CD14-positive monocyte (primary cell): Measurements from ENCODE around the gene ATP6AP2. TPM values are rescaled to one million over a fixed set of nuclear protein-coding genes. Genes with fewer than 3 reads are reported as not detected.
A peak's percentile ranks its signal among the peaks of the same experiment; 100 is the strongest.

Experiments used
- DNase-seq, 3 donors: peaks; one replicate each; pipeline ENCODE4 v3.0.0-alpha.2; 2011 to 2022
- H2AFZ ChIP-seq: 2 replicates; pipeline ENCODE4 v1.6.0; 2012; ENCODE audit warnings: mild to moderate bottlenecking, low read depth, low read length, inconsistent platforms; ENCODE audit not compliant: insufficient read depth, poor library complexity, severe bottlenecking
- H3K27ac ChIP-seq, 2 donors: 1 replicate in 1 of 2; 2 replicates in 1 of 2; pipeline ENCODE4 v1.5.1; 2012 to 2013; ENCODE audit warnings: low read length in 2 of 2, control low read depth in 1 of 2, inconsistent platforms in 1 of 2, low read depth in 1 of 2, mild to moderate bottlenecking in 1 of 2
- H3K27me3 ChIP-seq, 2 donors: one replicate each; pipeline versions ENCODE4 v1.6.0 to v1.6.1; 2011 to 2013; ENCODE audit warnings: low read length in 2 of 2; ENCODE audit not compliant: control insufficient read depth in 2 of 2, insufficient read depth in 2 of 2
- H3K36me3 ChIP-seq, 2 donors: replicated peaks in 1 of 2; 1 replicate in 1 of 2; 2 replicates in 1 of 2; pipeline versions ENCODE4 v1.5.1 to v1.6.1; 2012 to 2013; ENCODE audit warnings: low read length in 2 of 2, control low read depth in 1 of 2, inconsistent platforms in 1 of 2, mild to moderate bottlenecking in 1 of 2; ENCODE audit not compliant: insufficient read depth in 2 of 2, control insufficient read depth in 1 of 2
- H3K4me1 ChIP-seq, 2 donors: 1 replicate in 1 of 2; 2 replicates in 1 of 2; pipeline versions ENCODE4 v1.5.1 to v1.6.1; 2012 to 2013; ENCODE audit warnings: low read length in 2 of 2, control low read depth in 1 of 2, inconsistent platforms in 1 of 2, mild to moderate bottlenecking in 1 of 2, moderate library complexity in 1 of 2; ENCODE audit not compliant: insufficient read depth in 2 of 2, control insufficient read depth in 1 of 2
- H3K4me2 ChIP-seq: replicated peaks from 2 replicates; pipeline ENCODE3; 2012; ENCODE audit warnings: low read length, moderate library complexity, mild to moderate bottlenecking; ENCODE audit not compliant: poor library complexity, severe bottlenecking; ENCODE audit errors: extremely low read depth
- H3K4me3 ChIP-seq, 3 experiments: fragments of 200-600 bp in 1 of 3; sonication (generic) in 1 of 3; replicated peaks in 1 of 3; 1 replicate in 2 of 3; 2 replicates in 1 of 3; pipeline ENCODE4 v1.5.1; 2011 to 2013; ENCODE audit warnings: low read length in 3 of 3, mild to moderate bottlenecking in 3 of 3, control low read depth in 2 of 3, low read depth in 2 of 3, inconsistent platforms in 1 of 3, moderate library complexity in 1 of 3
- H3K79me2 ChIP-seq: 2 replicates; pipeline ENCODE4 v1.6.0; 2012; ENCODE audit warnings: mild to moderate bottlenecking, control low read depth, inconsistent platforms, low read length, moderate library complexity; ENCODE audit not compliant: insufficient read depth
- H3K9ac ChIP-seq: 2 replicates; pipeline ENCODE4 v1.6.0; 2017; ENCODE audit warnings: low read length, mild to moderate bottlenecking; ENCODE audit not compliant: insufficient read depth, poor library complexity, severe bottlenecking
- H3K9me3 ChIP-seq, 2 donors: replicated peaks in 1 of 2; 1 replicate in 1 of 2; 2 replicates in 1 of 2; pipeline versions ENCODE4 v1.5.1 to v1.6.1; 2012 to 2013; ENCODE audit warnings: low read length in 2 of 2, control low read depth in 1 of 2; ENCODE audit not compliant: control insufficient read depth in 1 of 2, insufficient read depth in 1 of 2
- H4K20me1 ChIP-seq: 2 replicates; pipeline ENCODE4 v1.6.0; 2012; ENCODE audit warnings: mild to moderate bottlenecking, low read length, control low read depth, moderate library complexity; ENCODE audit not compliant: insufficient read depth
- H3K27ac Mint-ChIP-seq, 7 donors: one replicate each; pipeline ENCODE4 v1.8.0; 2020; ENCODE audit warnings: mild to moderate bottlenecking in 7 of 7, mixed read lengths in 7 of 7, moderate library complexity in 6 of 7, inconsistent platforms in 2 of 7
- H3K27me3 Mint-ChIP-seq, 3 donors: one replicate each; pipeline ENCODE4 v1.8.0; 2021 to 2022; ENCODE audit warnings: low read depth in 3 of 3, mild to moderate bottlenecking in 3 of 3, mixed read lengths in 3 of 3, moderate library complexity in 3 of 3, inconsistent platforms in 1 of 3
- H3K36me3 Mint-ChIP-seq, 2 donors: one replicate each; pipeline ENCODE4 v1.8.0; 2020; ENCODE audit warnings: mixed read lengths in 2 of 2, inconsistent platforms in 1 of 2, mild to moderate bottlenecking in 1 of 2
- H3K4me1 Mint-ChIP-seq: one replicate; pipeline ENCODE4 v1.8.0; 2020; ENCODE audit warnings: mild to moderate bottlenecking, mixed read lengths
- H3K4me3 Mint-ChIP-seq, 2 donors: one replicate each; pipeline ENCODE4 v1.8.0; 2020; ENCODE audit warnings: mild to moderate bottlenecking in 2 of 2, mixed read lengths in 2 of 2, moderate library complexity in 1 of 2
- H3K9me3 Mint-ChIP-seq, 7 donors: one replicate each; pipeline ENCODE4 v1.8.0; 2020 to 2022; ENCODE audit warnings: mixed read lengths in 7 of 7, mild to moderate bottlenecking in 6 of 7, moderate library complexity in 6 of 7, inconsistent platforms in 2 of 7
- WGBS: methylation state at CpG from one replicate; pipeline ENCODE4 v1.1.5; 2013; ENCODE audit warnings: missing lambda C conversion rate; ENCODE audit not compliant: insufficient coverage; 5-methylcytosine and 5-hydroxymethylcytosine counted together
- intact Hi-C, 2 donors: fragments of 100-400 bp; cut with micrococcal nuclease; formaldehyde crosslinking; loops; one replicate each; pipeline versions ENCODE4 v1.15.0 to v1.15.1; 2023
- polyA plus RNA-seq, 3 donors: library from polyadenylated mRNA; depleted of rRNA in 1 of 3; unstranded in 2 of 3; stranded (reverse) in 1 of 3; fragments of 300-500 nt in 2 of 3; fragments of >200 nt in 1 of 3; fragmentation: Illumina TruSeq in 2 of 3; gene quantifications; 1 replicate in 2 of 3; 2 replicates in 1 of 3; pipeline ENCODE4 v1.2.3, GENCODE V29; 2012 to 2021
- TF ChIP-seq, protein P1 (sequence below): fragments of 200-600 bp; IDR thresholded peaks from one replicate; pipeline ENCODE4 v1.8.0; 2022; ENCODE audit warnings: antibody characterized with exemption, mild to moderate bottlenecking

Gene ATP6AP2
- polyA plus RNA-seq, 3 donors, result 332 to 497 (median 430) TPM

DNA sequence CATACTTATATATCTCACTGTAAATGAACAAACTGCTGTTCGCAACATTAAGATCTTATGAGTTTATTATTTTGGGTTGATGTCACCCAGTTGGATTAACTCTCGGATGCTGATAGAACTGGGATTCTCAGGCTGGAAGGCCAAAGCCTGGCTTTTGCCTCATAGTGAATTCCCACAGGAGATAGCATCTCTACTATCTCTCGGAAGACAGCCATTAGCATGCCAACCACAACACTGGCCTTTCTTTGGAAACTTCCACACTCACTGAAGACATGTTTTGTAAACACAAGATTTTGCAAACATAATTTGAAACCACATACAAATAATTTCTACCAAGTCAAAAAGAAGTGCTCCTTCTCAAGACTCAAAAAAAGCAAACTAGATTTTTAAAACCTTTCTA lies 4.5 kb upstream of the ATP6AP2 start:
- H3K4me3 Mint-ChIP-seq, result no peak overlapping the region
- no peak overlapping the region for H3K27ac Mint-ChIP-seq
- H3K79me2 ChIP-seq, result peaks cover 6% of the 10 kb centered on the region
- no peak for DNase-seq
- H2AFZ ChIP-seq, result no peak overlapping the region
- H3K27me3 Mint-ChIP-seq, result peaks cover 0 to 47% (median 0%) of the 10 kb centered on the region in 3 donors
- H3K9me3 ChIP-seq, result no peaks in the 10 kb centered on the region
- H3K4me2 ChIP-seq, result no peak overlapping the region
- intact Hi-C loops, result no loop called here
- no peak overlapping the region for H3K27ac ChIP-seq
- no peaks in the 10 kb centered on the region for H3K36me3 ChIP-seq
- no peaks in the 10 kb centered on the region for H4K20me1 ChIP-seq
- H3K9me3 Mint-ChIP-seq, result peaks cover 0 to 13% (median 0%) of the 10 kb centered on the region in 7 donors
- no peaks in the 10 kb centered on the region for H3K36me3 Mint-ChIP-seq
- H3K4me1 ChIP-seq, result peaks cover 39 to 45% of the 10 kb centered on the region in 2 donors
- TF ChIP-seq, protein P1, sequence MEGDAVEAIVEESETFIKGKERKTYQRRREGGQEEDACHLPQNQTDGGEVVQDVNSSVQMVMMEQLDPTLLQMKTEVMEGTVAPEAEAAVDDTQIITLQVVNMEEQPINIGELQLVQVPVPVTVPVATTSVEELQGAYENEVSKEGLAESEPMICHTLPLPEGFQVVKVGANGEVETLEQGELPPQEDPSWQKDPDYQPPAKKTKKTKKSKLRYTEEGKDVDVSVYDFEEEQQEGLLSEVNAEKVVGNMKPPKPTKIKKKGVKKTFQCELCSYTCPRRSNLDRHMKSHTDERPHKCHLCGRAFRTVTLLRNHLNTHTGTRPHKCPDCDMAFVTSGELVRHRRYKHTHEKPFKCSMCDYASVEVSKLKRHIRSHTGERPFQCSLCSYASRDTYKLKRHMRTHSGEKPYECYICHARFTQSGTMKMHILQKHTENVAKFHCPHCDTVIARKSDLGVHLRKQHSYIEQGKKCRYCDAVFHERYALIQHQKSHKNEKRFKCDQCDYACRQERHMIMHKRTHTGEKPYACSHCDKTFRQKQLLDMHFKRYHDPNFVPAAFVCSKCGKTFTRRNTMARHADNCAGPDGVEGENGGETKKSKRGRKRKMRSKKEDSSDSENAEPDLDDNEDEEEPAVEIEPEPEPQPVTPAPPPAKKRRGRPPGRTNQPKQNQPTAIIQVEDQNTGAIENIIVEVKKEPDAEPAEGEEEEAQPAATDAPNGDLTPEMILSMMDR, result no peak
- peaks cover 0 to 20% of the 10 kb centered on the region in 2 donors for H3K27me3 ChIP-seq
- H3K4me3 ChIP-seq, result no peak overlapping the region
- no peak overlapping the region for H3K9ac ChIP-seq
- peaks cover 40% of the 10 kb centered on the region for H3K4me1 Mint-ChIP-seq
- WGBS, result 100% methylated on average over 1 of the region's 3 CpGs

DNA sequence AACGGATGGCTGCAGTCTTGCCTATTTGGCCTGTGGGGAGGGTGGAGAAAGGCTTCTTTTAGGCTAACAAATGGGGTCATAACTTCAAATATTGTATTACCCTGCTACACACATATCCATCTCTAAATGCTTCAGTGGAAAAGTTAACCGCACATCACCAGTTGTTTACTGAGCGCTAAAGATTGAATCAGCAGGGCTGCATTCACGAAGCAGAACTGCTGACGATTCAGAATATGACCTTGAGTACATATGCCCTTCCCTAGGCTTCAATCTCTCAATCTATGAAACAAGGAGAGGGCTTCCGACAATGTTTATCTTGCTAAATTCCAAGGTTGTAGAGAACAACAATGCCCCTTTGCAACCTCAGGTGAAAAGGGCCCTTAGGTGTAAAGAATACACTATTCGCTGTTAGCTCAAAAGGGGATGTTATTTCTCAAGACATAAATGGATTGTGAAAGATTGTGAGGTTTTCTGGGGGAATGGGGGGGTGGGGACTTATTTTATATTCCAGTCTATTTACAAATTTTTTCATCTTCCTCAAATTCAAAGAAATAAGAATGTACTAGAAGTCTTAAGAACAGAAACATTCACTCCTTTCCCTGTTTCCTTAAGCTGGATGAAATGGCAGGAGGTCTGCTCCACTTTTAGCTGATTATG lies 2.6 kb upstream of the ATP6AP2 start:
- peaks cover 0 to 40% (median 0%) of the 10 kb centered on the region in 3 donors for H3K27me3 Mint-ChIP-seq

More for the DNA sequence above, 2.6 kb upstream of the ATP6AP2 start:
- Histone ChIP-seq H3K27ac (peak overlapping the region; percentile 81 to 92), H3K36me3 (no peaks in the 10 kb centered on the region), H3K9ac (no peak overlapping the region), H3K4me1 (peaks cover 51 to 58% of the 10 kb centered on the region in 2 donors), H3K4me3 (peak overlapping the region in 1 of 3 experiments; percentile 82), H3K4me2 (peak overlapping the region; percentile 70), H3K27me3 (peaks cover 0 to 22% of the 10 kb centered on the region in 2 donors), H3K79me2 (peaks cover 25% of the 10 kb centered on the region), H2AFZ (no peak overlapping the region), H3K9me3 (no peaks in the 10 kb centered on the region), H4K20me1 (peaks cover 15% of the 10 kb centered on the region)
- Mint-ChIP-seq H3K27ac (peak overlapping the region; percentile 92 to 98 (median 96)), H3K9me3 (peaks cover 0 to 20% (median 0%) of the 10 kb centered on the region in 7 donors), H3K4me3 (no peak overlapping the region), H3K4me1 (peaks cover 51% of the 10 kb centered on the region), H3K36me3 (no peaks in the 10 kb centered on the region)
- peak; percentile 9 to 28 (median 28) for DNase-seq
- intact Hi-C loops, result no loop called here
- TF ChIP-seq, protein P1, result no peak
- WGBS, result 0% methylated on average over 2 of the region's 7 CpGs
